Measurements from ENCODE around the gene PPP1R3C.
A peak's percentile ranks its signal among the peaks of the same experiment; 100 is the strongest.

The PPP1R3C gene

GRCh38 chr10:91635401-91636400 lies 2.8 kb upstream of the PPP1R3C start:
- Histone ChIP-seq H3K9me3 (ENCODE audit: control insufficient read depth, insufficient read depth, low read length) (no peaks in the 10 kb centered on the region), H3K9me2 (replicated peaks; ENCODE audit: control insufficient read depth, low read length) (no peaks in the 10 kb centered on the region), H3K4me3 (ENCODE audit: low read length) (no peak overlapping the region), H3K4me1 (ENCODE audit: control insufficient read depth, low read length) (no peaks in the 10 kb centered on the region), H3F3A (ENCODE audit: control insufficient read depth, insufficient read depth) (no peaks in the 10 kb centered on the region), H3K4me2 (ENCODE audit: low read length) (no peak overlapping the region), H4K20me1 (ENCODE audit: control insufficient read depth, insufficient read depth, low read depth, low read length) (no peaks in the 10 kb centered on the region), H3K27me3 (ENCODE audit: control insufficient read depth, low read length) (0 out of 2 replicates have a peak, but pooled peaks cover 6% of the 10 kb centered on the region), H3K27ac (ENCODE audit: low read depth, low read length) (no peak overlapping the region), H3K36me3 (ENCODE audit: control insufficient read depth, low read length) (no peaks in the 10 kb centered on the region), H3K79me2 (ENCODE audit: control insufficient read depth, low read length) (no peaks in the 10 kb centered on the region)
- peak; percentile 47 for TF ChIP-seq CTCF (IDR thresholded peaks at IDR 0.05; ENCODE audit: low read depth, low read length, poor library complexity, severe bottlenecking)
- no peak for TF ChIP-seq EZH2phosphoT487 (IDR thresholded peaks at IDR 0.05; ENCODE audit: borderline replicate concordance, low read length)

GRCh38 chr10:91634898-91635297 lies 2.0 kb upstream of the PPP1R3C start:
- H3K27ac ChIP-seq (ENCODE audit: low read depth, low read length): no peak overlapping the region
- no peaks in the 10 kb centered on the region for H4K20me1 ChIP-seq (ENCODE audit: control insufficient read depth, insufficient read depth, low read depth, low read length)
- no peaks in the 10 kb centered on the region for H3K36me3 ChIP-seq (ENCODE audit: control insufficient read depth, low read length)
- H3K9me2 ChIP-seq (replicated peaks; ENCODE audit: control insufficient read depth, low read length): no peaks in the 10 kb centered on the region
- no peaks in the 10 kb centered on the region for H3K4me1 ChIP-seq (ENCODE audit: control insufficient read depth, low read length)
- 0 out of 2 replicates have a peak, but pooled peaks cover 3% of the 10 kb centered on the region for H3K27me3 ChIP-seq (ENCODE audit: control insufficient read depth, low read length)
- no peak for TF ChIP-seq EZH2phosphoT487 (IDR thresholded peaks at IDR 0.05; ENCODE audit: borderline replicate concordance, low read length)
- TF ChIP-seq CTCF (IDR thresholded peaks at IDR 0.05; ENCODE audit: low read depth, low read length, poor library complexity, severe bottlenecking): no peak
- no peaks in the 10 kb centered on the region for H3F3A ChIP-seq (ENCODE audit: control insufficient read depth, insufficient read depth)
- H3K79me2 ChIP-seq (ENCODE audit: control insufficient read depth, low read length): no peaks in the 10 kb centered on the region
- no peak overlapping the region for H3K4me2 ChIP-seq (ENCODE audit: low read length)
- no peaks in the 10 kb centered on the region for H3K9me3 ChIP-seq (ENCODE audit: control insufficient read depth, insufficient read depth, low read length)
- H3K4me3 ChIP-seq (ENCODE audit: low read length): no peak overlapping the region

GRCh38 chr10:91634246-91634645 lies 1.4 kb upstream of the PPP1R3C start:
- Histone ChIP-seq H3K9me2 (replicated peaks; ENCODE audit: control insufficient read depth, low read length) (no peaks in the 10 kb centered on the region), H3K4me2 (ENCODE audit: low read length) (no peak overlapping the region), H3K4me3 (ENCODE audit: low read length) (no peak overlapping the region), H3K4me1 (ENCODE audit: control insufficient read depth, low read length) (no peaks in the 10 kb centered on the region), H3K27ac (ENCODE audit: low read depth, low read length) (no peak overlapping the region), H4K20me1 (ENCODE audit: control insufficient read depth, insufficient read depth, low read depth, low read length) (no peaks in the 10 kb centered on the region), H3K27me3 (ENCODE audit: control insufficient read depth, low read length) (0 out of 2 replicates have a peak, but pooled peaks cover 3% of the 10 kb centered on the region), H3F3A (ENCODE audit: control insufficient read depth, insufficient read depth) (no peaks in the 10 kb centered on the region), H3K79me2 (ENCODE audit: control insufficient read depth, low read length) (no peaks in the 10 kb centered on the region), H3K36me3 (ENCODE audit: control insufficient read depth, low read length) (no peaks in the 10 kb centered on the region), H3K9me3 (ENCODE audit: control insufficient read depth, insufficient read depth, low read length) (no peaks in the 10 kb centered on the region)
- TF ChIP-seq EZH2phosphoT487 (IDR thresholded peaks at IDR 0.05; ENCODE audit: borderline replicate concordance, low read length) (no peak), CTCF (IDR thresholded peaks at IDR 0.05; ENCODE audit: low read depth, low read length, poor library complexity, severe bottlenecking) (no peak)

All from DOHH2 (cell line).